GM12878 (cell line): ENCODE measurements around the gene SFTPB.
"Not testable (repeated sequence)": the region's sequence is repeated elsewhere in the genome, so short reads cannot be mapped to it uniquely, and the experiment has no call there.

ENCODE experiments used
- CUX1 ChIP-seq: IDR thresholded peaks from 2 replicates; pipeline ENCODE4 v1.6.1; 2012; ENCODE audit warnings: improper control_type of control experiment, low read depth, low read length; ENCODE audit not compliant: insufficient replicate concordance
- RAD21 ChIP-seq: IDR thresholded peaks from 2 replicates; pipeline ENCODE4 v1.6.1; 2011; ENCODE audit warnings: mild to moderate bottlenecking, low read depth, low read length, moderate library complexity; ENCODE audit not compliant: insufficient read depth
- TF ChIP-seq, protein P1 (sequence below), 3 experiments: IDR thresholded peaks in 2 of 3; conservative IDR thresholded peaks in 1 of 3; 2 replicates each; pipeline ENCODE4 v1.5.1; 2011; ENCODE audit warnings: low read depth in 3 of 3, low read length in 3 of 3, mild to moderate bottlenecking in 3 of 3, control low read depth in 2 of 3, moderate library complexity in 2 of 3, inconsistent platforms in 1 of 3, mixed read lengths in 1 of 3; ENCODE audit not compliant: control insufficient read depth in 2 of 3, insufficient read depth in 1 of 3; ENCODE audit errors: extremely low read depth in 1 of 3
- TF ChIP-seq, protein P2 (sequence below): fragments of 450-650 bp; IDR thresholded peaks from 2 replicates; pipeline ENCODE4 v1.6.1; 2016; ENCODE audit warnings: mild to moderate bottlenecking

DNA sequence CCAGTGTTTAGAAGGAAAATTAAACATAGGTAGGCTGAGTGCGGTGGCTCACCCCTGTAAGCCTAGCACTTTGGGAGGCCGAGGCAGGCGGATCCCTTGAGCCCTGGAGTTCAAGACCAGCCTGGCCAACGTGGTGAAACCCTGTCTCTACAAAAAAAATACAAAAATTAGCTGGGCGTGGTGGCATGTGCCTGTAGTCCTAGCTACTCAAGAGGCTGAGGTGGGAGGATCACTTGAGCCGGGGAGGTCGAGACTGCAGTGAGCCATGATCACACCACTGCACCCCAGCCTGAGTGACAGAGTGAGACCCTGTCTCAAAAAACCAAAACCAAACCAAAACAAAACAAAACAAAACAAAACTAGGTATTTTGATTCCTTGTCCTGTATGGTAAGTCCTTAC lies 46.4 kb upstream of the SFTPB start:
- not testable (repeated sequence) for TF ChIP-seq CUX1, RAD21
- TF ChIP-seq, protein P1, sequence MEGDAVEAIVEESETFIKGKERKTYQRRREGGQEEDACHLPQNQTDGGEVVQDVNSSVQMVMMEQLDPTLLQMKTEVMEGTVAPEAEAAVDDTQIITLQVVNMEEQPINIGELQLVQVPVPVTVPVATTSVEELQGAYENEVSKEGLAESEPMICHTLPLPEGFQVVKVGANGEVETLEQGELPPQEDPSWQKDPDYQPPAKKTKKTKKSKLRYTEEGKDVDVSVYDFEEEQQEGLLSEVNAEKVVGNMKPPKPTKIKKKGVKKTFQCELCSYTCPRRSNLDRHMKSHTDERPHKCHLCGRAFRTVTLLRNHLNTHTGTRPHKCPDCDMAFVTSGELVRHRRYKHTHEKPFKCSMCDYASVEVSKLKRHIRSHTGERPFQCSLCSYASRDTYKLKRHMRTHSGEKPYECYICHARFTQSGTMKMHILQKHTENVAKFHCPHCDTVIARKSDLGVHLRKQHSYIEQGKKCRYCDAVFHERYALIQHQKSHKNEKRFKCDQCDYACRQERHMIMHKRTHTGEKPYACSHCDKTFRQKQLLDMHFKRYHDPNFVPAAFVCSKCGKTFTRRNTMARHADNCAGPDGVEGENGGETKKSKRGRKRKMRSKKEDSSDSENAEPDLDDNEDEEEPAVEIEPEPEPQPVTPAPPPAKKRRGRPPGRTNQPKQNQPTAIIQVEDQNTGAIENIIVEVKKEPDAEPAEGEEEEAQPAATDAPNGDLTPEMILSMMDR (IDR thresholded peaks at IDR 0.05 in 2 of 3, conservative IDR thresholded peaks at IDR 0.05 in 1 of 3; ENCODE audit: control insufficient read depth in 2 of 3, extremely low read depth in 1 of 3, insufficient read depth in 1 of 3, low read depth in 3 of 3, low read length in 3 of 3), result not testable (repeated sequence)
- TF ChIP-seq, protein P2, sequence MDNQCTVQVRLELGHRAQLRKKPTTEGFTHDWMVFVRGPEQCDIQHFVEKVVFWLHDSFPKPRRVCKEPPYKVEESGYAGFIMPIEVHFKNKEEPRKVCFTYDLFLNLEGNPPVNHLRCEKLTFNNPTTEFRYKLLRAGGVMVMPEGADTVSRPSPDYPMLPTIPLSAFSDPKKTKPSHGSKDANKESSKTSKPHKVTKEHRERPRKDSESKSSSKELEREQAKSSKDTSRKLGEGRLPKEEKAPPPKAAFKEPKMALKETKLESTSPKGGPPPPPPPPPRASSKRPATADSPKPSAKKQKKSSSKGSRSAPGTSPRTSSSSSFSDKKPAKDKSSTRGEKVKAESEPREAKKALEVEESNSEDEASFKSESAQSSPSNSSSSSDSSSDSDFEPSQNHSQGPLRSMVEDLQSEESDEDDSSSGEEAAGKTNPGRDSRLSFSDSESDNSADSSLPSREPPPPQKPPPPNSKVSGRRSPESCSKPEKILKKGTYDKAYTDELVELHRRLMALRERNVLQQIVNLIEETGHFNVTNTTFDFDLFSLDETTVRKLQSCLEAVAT, result not testable (repeated sequence)
